Fibroblast of lung (primary cell): Measurements from ENCODE around the gene PAK2. TPM values are rescaled to one million over a fixed set of nuclear protein-coding genes. Genes with fewer than 3 reads are reported as not detected.
A peak's percentile ranks its signal among the peaks of the same experiment; 100 is the strongest.

ENCODE experiments used
- DNase-seq, 2 donors: peaks; one replicate each; pipeline versions ENCODE4 v3.0.0 to v3.0.0-alpha.2; 2010; ENCODE audit warnings: low read depth in 2 of 2
- H2AFZ ChIP-seq: 2 replicates; pipeline ENCODE4 v1.5.1; 2012; ENCODE audit warnings: low read length, control low read depth, inconsistent platforms
- H3K27ac ChIP-seq: 2 replicates; pipeline ENCODE4 v1.5.1; 2011; ENCODE audit warnings: low read length, control low read depth; ENCODE audit not compliant: insufficient read depth
- H3K27me3 ChIP-seq: 2 replicates; pipeline ENCODE4 v1.5.1; 2011; ENCODE audit warnings: mild to moderate bottlenecking, low read length; ENCODE audit not compliant: control insufficient read depth, insufficient read depth
- H3K36me3 ChIP-seq: 2 replicates; pipeline ENCODE4 v1.5.1; 2011; ENCODE audit warnings: low read length; ENCODE audit not compliant: control insufficient read depth, insufficient read depth
- H3K4me1 ChIP-seq: 2 replicates; pipeline ENCODE4 v1.5.1; 2011; ENCODE audit warnings: low read length; ENCODE audit not compliant: control insufficient read depth, insufficient read depth; ENCODE audit errors: extremely low read depth
- H3K4me2 ChIP-seq: 2 replicates; pipeline ENCODE4 v1.5.1; 2011; ENCODE audit warnings: low read length, control low read depth; ENCODE audit not compliant: insufficient read depth; ENCODE audit errors: extremely low read depth
- H3K4me3 ChIP-seq, 4 experiments: fragments of 200-600 bp in 1 of 4; sonication (generic) in 1 of 4; replicated peaks in 1 of 4; 2 replicates each; pipeline ENCODE4 v1.5.1; 2011 to 2016; ENCODE audit warnings: low read length in 4 of 4, low read depth in 3 of 4, mild to moderate bottlenecking in 3 of 4, control low read depth in 2 of 4, inconsistent platforms in 1 of 4, mixed read lengths in 1 of 4; ENCODE audit not compliant: insufficient read depth in 1 of 4; ENCODE audit errors: control extremely low read depth in 1 of 4
- H3K79me2 ChIP-seq: 2 replicates; pipeline ENCODE4 v1.5.1; 2012; ENCODE audit warnings: mild to moderate bottlenecking, low read length, inconsistent platforms; ENCODE audit not compliant: control insufficient read depth, insufficient read depth
- H3K9ac ChIP-seq: 2 replicates; pipeline ENCODE4 v1.5.1; 2011; ENCODE audit warnings: mild to moderate bottlenecking, low read length, control low read depth; ENCODE audit not compliant: insufficient read depth
- H3K9me3 ChIP-seq: 2 replicates; pipeline ENCODE4 v1.5.1; 2012; ENCODE audit warnings: low read depth, low read length; ENCODE audit not compliant: control insufficient read depth, insufficient read depth
- H4K20me1 ChIP-seq: 2 replicates; pipeline ENCODE4 v1.5.1; 2011; ENCODE audit warnings: low read length; ENCODE audit not compliant: control insufficient read depth, insufficient read depth; ENCODE audit errors: extremely low read depth
- EZH2 ChIP-seq: IDR thresholded peaks from 2 replicates; pipeline ENCODE4 v1.5.1; 2012; ENCODE audit warnings: low read length, control low read depth, mild to moderate bottlenecking; ENCODE audit errors: missing control alignments
- polyA plus RNA-seq, 2 donors: library from polyadenylated mRNA; depleted of rRNA in 1 of 2; stranded (reverse) in 1 of 2; unstranded in 1 of 2; fragments of >200 nt; gene quantifications; 2 replicates each; pipeline ENCODE4 v1.2.1, GENCODE V29; 2011 to 2012; ENCODE audit warnings: missing spikeins in 1 of 2
- total RNA-seq: library from RNA; depleted of rRNA; stranded (reverse); fragments of >200 nt; gene quantifications from 2 replicates; pipeline ENCODE4 v1.2.1, GENCODE V29; 2014
- TF ChIP-seq, protein P1 (sequence below), 2 donors: IDR thresholded peaks in 1 of 2; conservative IDR thresholded peaks in 1 of 2; 1 replicate in 1 of 2; 2 replicates in 1 of 2; pipeline ENCODE4 v1.5.1; 2011 to 2012; ENCODE audit warnings: low read length in 2 of 2, control low read depth in 1 of 2, inconsistent platforms in 1 of 2, low read depth in 1 of 2, mild to moderate bottlenecking in 1 of 2

PAK2 gene
- total and polyA plus RNA-seq, 2 donors (not counting 1 experiment from before 2014, with no cell fraction given): 37.5 to 40.7 TPM

DNA sequence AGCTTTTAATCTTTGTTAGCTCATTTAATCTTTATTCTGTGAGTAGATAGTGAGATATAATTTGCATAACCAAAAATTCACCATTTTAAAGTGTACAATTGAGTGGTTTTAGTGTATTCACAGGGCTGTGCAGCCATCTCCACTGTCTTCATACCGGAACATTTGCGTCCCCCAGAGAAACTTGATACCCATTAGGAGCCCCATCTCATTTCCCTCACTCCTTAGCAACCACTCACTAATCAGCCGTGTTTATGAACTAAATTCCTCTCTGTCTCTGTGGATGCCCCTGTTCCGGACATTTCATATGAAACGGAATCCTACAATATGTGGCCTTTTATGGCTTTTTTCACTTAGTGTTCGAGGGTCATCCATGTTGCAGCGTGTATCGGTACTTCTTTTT lies 38.2 kb downstream of the PAK2 start:
- Histone ChIP-seq H3K27me3 (no peaks in the 10 kb centered on the region), H3K27ac (no peak overlapping the region), H4K20me1 (no peaks in the 10 kb centered on the region), H3K79me2 (peaks cover 55% of the 10 kb centered on the region), H3K4me1 (peaks cover 4% of the 10 kb centered on the region), H3K4me3 (no peak overlapping the region), H3K9ac (no peak overlapping the region), H3K4me2 (no peak overlapping the region), H2AFZ (no peak overlapping the region), H3K9me3 (no peaks in the 10 kb centered on the region), H3K36me3 (no peaks in the 10 kb centered on the region)
- TF ChIP-seq, protein P1, sequence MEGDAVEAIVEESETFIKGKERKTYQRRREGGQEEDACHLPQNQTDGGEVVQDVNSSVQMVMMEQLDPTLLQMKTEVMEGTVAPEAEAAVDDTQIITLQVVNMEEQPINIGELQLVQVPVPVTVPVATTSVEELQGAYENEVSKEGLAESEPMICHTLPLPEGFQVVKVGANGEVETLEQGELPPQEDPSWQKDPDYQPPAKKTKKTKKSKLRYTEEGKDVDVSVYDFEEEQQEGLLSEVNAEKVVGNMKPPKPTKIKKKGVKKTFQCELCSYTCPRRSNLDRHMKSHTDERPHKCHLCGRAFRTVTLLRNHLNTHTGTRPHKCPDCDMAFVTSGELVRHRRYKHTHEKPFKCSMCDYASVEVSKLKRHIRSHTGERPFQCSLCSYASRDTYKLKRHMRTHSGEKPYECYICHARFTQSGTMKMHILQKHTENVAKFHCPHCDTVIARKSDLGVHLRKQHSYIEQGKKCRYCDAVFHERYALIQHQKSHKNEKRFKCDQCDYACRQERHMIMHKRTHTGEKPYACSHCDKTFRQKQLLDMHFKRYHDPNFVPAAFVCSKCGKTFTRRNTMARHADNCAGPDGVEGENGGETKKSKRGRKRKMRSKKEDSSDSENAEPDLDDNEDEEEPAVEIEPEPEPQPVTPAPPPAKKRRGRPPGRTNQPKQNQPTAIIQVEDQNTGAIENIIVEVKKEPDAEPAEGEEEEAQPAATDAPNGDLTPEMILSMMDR (conservative IDR thresholded peaks at IDR 0.05 in 1 of 2, IDR thresholded peaks at IDR 0.05 in 1 of 2; ENCODE audit: low read depth in 1 of 2, low read length in 2 of 2): no peak
- TF ChIP-seq EZH2: no peak
- no peak for DNase-seq

DNA sequence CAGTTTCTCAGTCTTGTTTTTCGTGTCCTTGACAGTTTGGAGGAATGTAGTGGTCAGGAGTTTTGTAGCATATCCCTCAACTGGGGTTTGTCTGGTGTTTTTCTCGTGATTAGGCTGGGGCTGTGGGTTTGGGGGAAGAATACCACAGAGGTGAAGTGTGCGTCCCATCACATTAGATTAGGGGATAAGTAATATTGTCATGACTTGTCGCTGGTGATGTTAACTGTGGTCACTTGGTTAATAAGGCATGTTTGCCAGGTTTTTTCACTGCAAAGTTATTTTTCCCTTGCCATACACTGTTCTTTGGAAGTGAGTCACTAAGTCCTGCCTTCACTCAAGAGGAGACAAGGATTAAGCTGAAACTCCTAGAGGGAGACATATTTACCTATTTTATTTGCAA lies 39.1 kb downstream of the PAK2 start:
- TF ChIP-seq EZH2: no peak
- TF ChIP-seq, protein P1 (conservative IDR thresholded peaks at IDR 0.05 in 1 of 2, IDR thresholded peaks at IDR 0.05 in 1 of 2; ENCODE audit: low read depth in 1 of 2, low read length in 2 of 2): no peak
- Histone ChIP-seq H3K27ac (peak overlapping the region; percentile 51), H3K4me2 (peak overlapping the region; percentile 4), H2AFZ (no peak overlapping the region), H3K36me3 (no peaks in the 10 kb centered on the region), H3K9ac (no peak overlapping the region), H3K27me3 (no peaks in the 10 kb centered on the region), H3K9me3 (no peaks in the 10 kb centered on the region), H4K20me1 (no peaks in the 10 kb centered on the region), H3K79me2 (peaks cover 49% of the 10 kb centered on the region), H3K4me3 (no peak overlapping the region), H3K4me1 (peaks cover 4% of the 10 kb centered on the region)
- peak; percentile 56 to 95 for DNase-seq

GRCh38 chr3:196782511-196782910 lies 42.9 kb downstream of the PAK2 start:
- Histone ChIP-seq H3K9ac (no peak overlapping the region), H3K27ac (no peak overlapping the region), H3K4me1 (peaks cover 4% of the 10 kb centered on the region), H4K20me1 (no peaks in the 10 kb centered on the region), H3K79me2 (peaks cover 30% of the 10 kb centered on the region), H3K9me3 (no peaks in the 10 kb centered on the region), H3K27me3 (no peaks in the 10 kb centered on the region), H3K4me3 (no peak overlapping the region), H2AFZ (no peak overlapping the region), H3K4me2 (no peak overlapping the region), H3K36me3 (no peaks in the 10 kb centered on the region)
- TF ChIP-seq EZH2: no peak
- TF ChIP-seq, protein P1 (conservative IDR thresholded peaks at IDR 0.05 in 1 of 2, IDR thresholded peaks at IDR 0.05 in 1 of 2; ENCODE audit: low read depth in 1 of 2, low read length in 2 of 2): no peak
- no peak for DNase-seq
